D341Med (cell line): Measurements from ENCODE around the gene SBF1.
A peak's percentile ranks its signal among the peaks of the same experiment; 100 is the strongest.
"Not testable (repeated sequence)": the region's sequence is repeated elsewhere in the genome, so short reads cannot be mapped to it uniquely, and the experiment has no call there.

Experiments
- DNase-seq: peaks from one replicate; pipeline ENCODE4 v3.0.0; 2012; ENCODE audit warnings: low spot score

The SBF1 gene

GRCh38 chr22:50474710-50475651, at the start of gene SBF1:
TSS of gene SBF1 (minus strand) at chr22:50475035. CDS start at chr22:50474840, 195 bp downstream.
- DNase-seq: peak; percentile 100

GRCh38 chr22:50523806-50524675, 49.2 kb upstream of the SBF1 start:
- peak; percentile 33 for DNase-seq

- DNase-seq: peak; percentile 16
These were observed 48.6 kb upstream of the SBF1 start for GRCh38 chr22:50523458-50523805.

- DNase-seq: peak; percentile 28
These were observed 48.1 kb upstream of the SBF1 start for GRCh38 chr22:50522806-50523438.

GRCh38 chr22:50522208-50522805, 47.5 kb upstream of the SBF1 start:
- DNase-seq: peak; percentile 13

- DNase-seq: peak; percentile 13
These were observed 46.9 kb upstream of the SBF1 start for GRCh38 chr22:50521710-50522109.

GRCh38 chr22:50520826-50521453, 46.1 kb upstream of the SBF1 start:
- peak; percentile 18 for DNase-seq

- not testable (repeated sequence) for DNase-seq
These were observed 45.3 kb upstream of the SBF1 start for GRCh38 chr22:50520184-50520583.

GRCh38 chr22:50519151-50519550, 44.3 kb upstream of the SBF1 start:
- DNase-seq: peak; percentile 13

- peak; percentile 18 for DNase-seq
These were observed 43.8 kb upstream of the SBF1 start for GRCh38 chr22:50518606-50519005.

- peak; percentile 17 for DNase-seq
These were observed 42.8 kb upstream of the SBF1 start for GRCh38 chr22:50517495-50518260.

- peak; percentile 8 for DNase-seq
These were observed 42.1 kb upstream of the SBF1 start for GRCh38 chr22:50516891-50517290.

GRCh38 chr22:50516068-50516467, 41.2 kb upstream of the SBF1 start:
- DNase-seq: no peak

GRCh38 chr22:50513175-50513574, 38.3 kb upstream of the SBF1 start:
- DNase-seq: no peak

GRCh38 chr22:50508897-50509296, 34.1 kb upstream of the SBF1 start:
- no peak for DNase-seq

- DNase-seq: peak; percentile 84
These were observed 33.4 kb upstream of the SBF1 start, which contains the start of gene NCAPH2 for GRCh38 chr22:50507991-50508884. TSS of gene NCAPH2 (plus strand) at chr22:50508224. CDS start at chr22:50508338, 114 bp downstream.

GRCh38 chr22:50507421-50507990, 32.7 kb upstream of the SBF1 start, which contains the start of gene LMF2:
TSS of gene LMF2 (minus strand) at chr22:50507702. CDS start at chr22:50507675, 27 bp downstream.
- peak; percentile 99 for DNase-seq

- no peak for DNase-seq
These were observed 32.0 kb upstream of the SBF1 start for GRCh38 chr22:50506611-50507420.
